MM.1S (cell line): ENCODE results near the gene CTSZ.

Experiments
- DNase-seq: peaks from one replicate; pipeline ENCODE4 v3.0.0-alpha.2; 2015
- H2AFZ ChIP-seq: fragments of 300-600 bp; sonication (generic); 2 replicates; pipeline ENCODE4 v1.6.0; 2016; ENCODE audit warnings: antibody characterized with exemption, low read length
- H3F3A ChIP-seq: fragments of 300-600 bp; sonication (generic); 2 replicates; pipeline ENCODE4 v1.6.1; 2016; ENCODE audit warnings: mild to moderate bottlenecking, antibody characterized with exemption, low read length, moderate library complexity, mixed read lengths; ENCODE audit not compliant: insufficient read depth
- H3K27ac ChIP-seq: fragments of 300-600 bp; sonication (generic); 2 replicates; pipeline ENCODE4 v1.5.1; 2016; ENCODE audit warnings: mild to moderate bottlenecking, low read length
- H3K27me3 ChIP-seq: fragments of 300-600 bp; sonication (generic); replicated peaks from 2 replicates; pipeline ENCODE4 v1.6.0; 2016; ENCODE audit warnings: low read length; ENCODE audit not compliant: insufficient read depth
- H3K36me3 ChIP-seq: fragments of 300-600 bp; sonication (generic); replicated peaks from 2 replicates; pipeline ENCODE4 v1.6.1; 2016; ENCODE audit warnings: mild to moderate bottlenecking, low read length, mixed read lengths; ENCODE audit not compliant: insufficient read depth
- H3K4me1 ChIP-seq: fragments of 300-600 bp; sonication (generic); 2 replicates; pipeline ENCODE4 v1.6.1; 2016; ENCODE audit warnings: low read length, mixed read lengths
- H3K4me2 ChIP-seq: fragments of 300-600 bp; sonication (generic); 2 replicates; pipeline ENCODE4 v1.6.0; 2016; ENCODE audit warnings: low read depth, low read length
- H3K4me3 ChIP-seq: fragments of 300-600 bp; sonication (generic); 2 replicates; pipeline ENCODE4 v1.5.1; 2016; ENCODE audit warnings: low read length, mixed read lengths
- H3K79me2 ChIP-seq: fragments of 300-600 bp; sonication (generic); 2 replicates; pipeline ENCODE4 v1.6.1; 2016; ENCODE audit warnings: mixed run types, low read length, mixed read lengths
- H3K9ac ChIP-seq: fragments of 300-600 bp; sonication (generic); 2 replicates; pipeline ENCODE4 v1.6.1; 2016; ENCODE audit warnings: low read length, mixed read lengths
- H3K9me2 ChIP-seq: fragments of 300-600 bp; sonication (generic); replicated peaks from 2 replicates; pipeline ENCODE4 v1.6.1; 2016; ENCODE audit warnings: mild to moderate bottlenecking, low read length, mixed read lengths; ENCODE audit not compliant: insufficient read depth
- H3K9me3 ChIP-seq: fragments of 300-600 bp; sonication (generic); replicated peaks from 2 replicates; pipeline ENCODE4 v1.6.1; 2016; ENCODE audit warnings: mild to moderate bottlenecking, low read length, mixed read lengths; ENCODE audit not compliant: insufficient read depth
- H4K20me1 ChIP-seq: fragments of 300-600 bp; sonication (generic); 2 replicates; pipeline ENCODE4 v1.6.1; 2016; ENCODE audit warnings: mild to moderate bottlenecking, low read length, moderate library complexity, mixed read lengths; ENCODE audit not compliant: insufficient read depth
- EZH2 ChIP-seq: fragments of 300-600 bp; sonication (generic); optimal IDR thresholded peaks from 2 replicates; pipeline ENCODE3; 2017; ENCODE audit warnings: low read depth, mild to moderate bottlenecking, antibody characterized with exemption, low read length, mixed read lengths
- EZH2phosphoT487 ChIP-seq: fragments of 300-600 bp; sonication (generic); IDR thresholded peaks from 2 replicates; pipeline ENCODE4 v1.6.1; 2018; ENCODE audit warnings: antibody characterized with exemption, low read length
- TF ChIP-seq, protein P1 (sequence below): fragments of 300-600 bp; sonication (generic); IDR thresholded peaks from 2 replicates; pipeline ENCODE4 v1.5.1; 2016; ENCODE audit warnings: antibody characterized with exemption, low read length, mixed read lengths

The CTSZ gene

DNA sequence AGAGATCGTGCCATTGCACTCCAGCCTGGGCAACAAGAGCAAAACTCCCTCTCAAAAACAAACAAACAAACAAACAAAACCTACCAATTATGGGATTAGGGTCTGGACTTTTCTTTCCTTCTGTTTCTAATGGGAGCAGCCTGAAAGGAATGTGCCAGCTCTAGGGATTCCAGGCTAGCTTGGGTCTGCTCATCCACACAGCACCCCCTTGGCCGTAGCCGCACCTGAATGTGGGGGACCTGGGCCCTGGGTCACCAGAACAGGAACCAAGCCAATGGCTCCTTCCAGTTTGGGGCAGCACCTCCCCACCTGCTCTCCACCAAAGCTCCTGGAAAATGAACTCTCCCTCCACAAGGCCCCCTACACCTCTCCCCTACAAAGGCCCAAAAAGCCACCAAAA, 6.7 kb downstream of the CTSZ start:
- H3K9me2 ChIP-seq = no peaks in the 10 kb centered on the region
- H3K79me2 ChIP-seq = no peaks in the 10 kb centered on the region
- no peak overlapping the region for H3K9ac ChIP-seq
- H3K9me3 ChIP-seq = no peaks in the 10 kb centered on the region
- no peaks in the 10 kb centered on the region for H3K27me3 ChIP-seq
- H3K4me2 ChIP-seq = no peak overlapping the region
- TF ChIP-seq, protein P1, sequence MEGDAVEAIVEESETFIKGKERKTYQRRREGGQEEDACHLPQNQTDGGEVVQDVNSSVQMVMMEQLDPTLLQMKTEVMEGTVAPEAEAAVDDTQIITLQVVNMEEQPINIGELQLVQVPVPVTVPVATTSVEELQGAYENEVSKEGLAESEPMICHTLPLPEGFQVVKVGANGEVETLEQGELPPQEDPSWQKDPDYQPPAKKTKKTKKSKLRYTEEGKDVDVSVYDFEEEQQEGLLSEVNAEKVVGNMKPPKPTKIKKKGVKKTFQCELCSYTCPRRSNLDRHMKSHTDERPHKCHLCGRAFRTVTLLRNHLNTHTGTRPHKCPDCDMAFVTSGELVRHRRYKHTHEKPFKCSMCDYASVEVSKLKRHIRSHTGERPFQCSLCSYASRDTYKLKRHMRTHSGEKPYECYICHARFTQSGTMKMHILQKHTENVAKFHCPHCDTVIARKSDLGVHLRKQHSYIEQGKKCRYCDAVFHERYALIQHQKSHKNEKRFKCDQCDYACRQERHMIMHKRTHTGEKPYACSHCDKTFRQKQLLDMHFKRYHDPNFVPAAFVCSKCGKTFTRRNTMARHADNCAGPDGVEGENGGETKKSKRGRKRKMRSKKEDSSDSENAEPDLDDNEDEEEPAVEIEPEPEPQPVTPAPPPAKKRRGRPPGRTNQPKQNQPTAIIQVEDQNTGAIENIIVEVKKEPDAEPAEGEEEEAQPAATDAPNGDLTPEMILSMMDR = no peak
- TF ChIP-seq EZH2 (no peak), EZH2phosphoT487 (no peak)
- peaks cover 16% of the 10 kb centered on the region for H3K4me1 ChIP-seq
- no peaks in the 10 kb centered on the region for H4K20me1 ChIP-seq
- no peak overlapping the region for H3K27ac ChIP-seq
- peaks cover 1% of the 10 kb centered on the region; the same call in 1 of the 2 replicates for H3K36me3 ChIP-seq
- no peak overlapping the region for H2AFZ ChIP-seq
- peaks cover 13% of the 10 kb centered on the region for H3F3A ChIP-seq
- no peak for DNase-seq
- no peak overlapping the region for H3K4me3 ChIP-seq

DNA sequence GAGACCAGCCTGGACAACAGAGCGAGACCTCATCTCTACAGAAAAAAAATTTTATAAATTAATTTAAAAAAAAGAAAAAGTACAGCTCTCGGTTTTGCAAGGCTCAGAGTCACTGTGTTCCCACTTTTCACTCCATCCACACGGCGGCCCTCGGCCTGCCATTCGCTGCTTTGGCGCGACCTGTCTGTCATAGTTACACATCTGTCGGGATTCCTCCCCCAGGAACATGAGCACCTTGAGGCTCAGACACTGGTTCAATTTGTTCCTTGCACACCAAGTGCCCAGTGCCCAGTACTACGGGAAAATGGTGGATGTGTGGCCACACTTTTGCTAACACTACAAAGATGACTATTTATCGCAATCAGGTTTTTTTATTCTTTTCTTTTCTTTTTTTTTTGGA, 8.4 kb downstream of the CTSZ start:
- Histone ChIP-seq H3K4me2 (no peak overlapping the region), H3K9ac (no peak overlapping the region), H3K9me3 (no peaks in the 10 kb centered on the region), H3K4me1 (peaks cover 12% of the 10 kb centered on the region), H2AFZ (no peak overlapping the region), H3K27ac (no peak overlapping the region), H3K36me3 (peaks cover 9% of the 10 kb centered on the region), H4K20me1 (no peaks in the 10 kb centered on the region), H3K9me2 (no peaks in the 10 kb centered on the region), H3K27me3 (no peaks in the 10 kb centered on the region), H3F3A (peaks cover 6% of the 10 kb centered on the region), H3K4me3 (no peak overlapping the region), H3K79me2 (peaks cover 5% of the 10 kb centered on the region; the same call in 1 of the 2 replicates)
- DNase-seq = no peak
- TF ChIP-seq EZH2phosphoT487 (no peak), EZH2 (no peak)
- TF ChIP-seq, protein P1 = no peak

DNA sequence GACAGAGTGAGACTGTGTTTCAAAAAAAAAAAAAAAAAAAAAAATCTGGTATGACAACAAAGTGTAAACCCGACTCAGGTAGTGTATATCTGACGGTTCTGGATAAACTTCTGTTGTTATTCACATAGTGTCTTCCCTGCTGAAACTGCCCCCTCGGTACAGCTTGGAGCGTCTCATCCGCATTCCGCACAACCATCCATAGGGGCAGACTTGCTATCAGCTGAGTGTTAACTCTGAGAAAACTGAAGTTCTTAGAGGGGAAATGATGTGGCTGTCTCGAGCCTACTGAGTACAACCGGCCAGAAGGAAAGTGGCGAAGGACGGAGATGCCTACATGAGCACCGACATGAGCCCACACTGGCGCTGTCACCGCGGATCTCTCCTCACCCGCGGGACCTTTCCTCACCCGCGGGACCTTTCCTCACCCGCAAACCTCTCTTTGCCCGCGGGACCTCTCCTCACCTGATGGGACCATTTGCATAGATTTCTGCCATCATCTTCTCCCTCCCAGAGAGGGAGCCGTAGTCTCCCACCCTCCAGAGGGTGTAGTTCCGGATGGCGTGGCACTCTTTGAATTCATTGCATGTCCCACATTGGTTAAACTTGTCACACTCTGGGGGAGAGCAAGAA, 9.8 kb downstream of the CTSZ start:
- peaks cover 9% of the 10 kb centered on the region for H3K36me3 ChIP-seq
- DNase-seq = no peak
- H3K9ac ChIP-seq = no peak overlapping the region
- H3K79me2 ChIP-seq = peaks cover 5% of the 10 kb centered on the region; the same call in 1 of the 2 replicates
- H3K9me3 ChIP-seq = no peaks in the 10 kb centered on the region
- peaks cover 19% of the 10 kb centered on the region for H3F3A ChIP-seq
- no peaks in the 10 kb centered on the region for H4K20me1 ChIP-seq
- peaks cover 25% of the 10 kb centered on the region for H3K4me1 ChIP-seq
- TF ChIP-seq EZH2phosphoT487 (no peak), EZH2 (no peak)
- TF ChIP-seq, protein P1 = no peak
- H2AFZ ChIP-seq = no peak overlapping the region
- no peak overlapping the region for H3K4me3 ChIP-seq
- no peak overlapping the region for H3K27ac ChIP-seq
- H3K9me2 ChIP-seq = no peaks in the 10 kb centered on the region
- H3K27me3 ChIP-seq = no peaks in the 10 kb centered on the region
- H3K4me2 ChIP-seq = no peak overlapping the region
